ENCODE data around the gene FARS2.

GRCh38 chr6:5674141-5674540 lies 412.8 kb downstream of the FARS2 start:
- no peak for TF ChIP-seq EZH2 (IDR thresholded peaks at IDR 0.05; ENCODE audit: borderline replicate concordance, low read depth, low read length, poor library complexity, severe bottlenecking)
- no peak for TF ChIP-seq CTCF (conservative IDR thresholded peaks at IDR 0.05; ENCODE audit: low read depth, low read length)

Measured in A673 (cell line).